GM23338 (cell line): ENCODE data around the gene VENTX. TPM values are rescaled to one million over a fixed set of nuclear protein-coding genes. Genes with fewer than 3 reads are reported as not detected.

Experiments used
- CREB1 ChIP-seq: fragments of 250-450 bp; sonication (Bioruptor Pico); IDR thresholded peaks from 2 replicates; pipeline ENCODE4 v1.5.0; 2020; ENCODE audit warnings: low read depth, mild to moderate bottlenecking, moderate library complexity
- EZH2phosphoT487 ChIP-seq: fragments of 200-600 bp; sonication (generic); IDR thresholded peaks from one replicate; pipeline ENCODE4 v1.8.1; 2018; ENCODE audit warnings: antibody characterized with exemption; ENCODE audit not compliant: unreplicated experiment
- POLR2AphosphoS5 ChIP-seq: IDR thresholded peaks from 2 replicates; pipeline ENCODE4 v1.6.1; 2016; ENCODE audit warnings: antibody characterized with exemption, low read depth
- STAT1 ChIP-seq: IDR thresholded peaks from one replicate; pipeline ENCODE4 v1.6.1; 2016; ENCODE audit warnings: antibody characterized with exemption; ENCODE audit not compliant: unreplicated experiment
- ZNF114 ChIP-seq: fragments of 250-450 bp; sonication (Bioruptor Pico); IDR thresholded peaks from 2 replicates; pipeline ENCODE4 v1.5.0; 2020; ENCODE audit warnings: mild to moderate bottlenecking, moderate library complexity
- ZNF331 ChIP-seq: fragments of 250-450 bp; sonication (Bioruptor Pico); IDR thresholded peaks from 2 replicates; pipeline ENCODE4 v1.5.0; 2020; ENCODE audit warnings: low read depth, mild to moderate bottlenecking, moderate library complexity
- polyA plus RNA-seq: library from polyadenylated mRNA; unstranded; fragments of >200 nt; fragmentation: Nextera tagmentation; extraction: Ambion mirVana; gene quantifications from 2 replicates; pipeline ENCODE4 v1.2.1, GENCODE V29; 2016
- total RNA-seq: library from RNA; depleted of rRNA; stranded (reverse); fragments of >200 nt; shearing (Covaris generic); gene quantifications from 2 replicates; pipeline ENCODE4 v1.2.3, GENCODE V29; 2014
- TF ChIP-seq, protein P1 (sequence below): fragments of 250-450 bp; sonication (Bioruptor Pico); IDR thresholded peaks from 2 replicates; pipeline ENCODE4 v1.5.0; 2020; ENCODE audit warnings: mild to moderate bottlenecking, moderate library complexity
- TF ChIP-seq, protein P2 (sequence below), 2 experiments: fragments of 200-600 bp in 1 of 2; sonication (generic) in 1 of 2; conservative IDR thresholded peaks; 2 replicates each; pipeline versions ENCODE4 v1.5.1 to v1.6.1; 2016 to 2017; ENCODE audit warnings: antibody characterized with exemption in 2 of 2, low read depth in 2 of 2, mild to moderate bottlenecking in 2 of 2, moderate library complexity in 1 of 2
- TF ChIP-seq, protein P3 (sequence below): IDR thresholded peaks from one replicate; pipeline ENCODE4 v1.6.1; 2018; ENCODE audit warnings: antibody characterized with exemption; ENCODE audit not compliant: unreplicated experiment

VENTX gene
- total and polyA plus RNA-seq, 2 experiments from 2014 or later: 4.8 to 8.1 TPM

DNA sequence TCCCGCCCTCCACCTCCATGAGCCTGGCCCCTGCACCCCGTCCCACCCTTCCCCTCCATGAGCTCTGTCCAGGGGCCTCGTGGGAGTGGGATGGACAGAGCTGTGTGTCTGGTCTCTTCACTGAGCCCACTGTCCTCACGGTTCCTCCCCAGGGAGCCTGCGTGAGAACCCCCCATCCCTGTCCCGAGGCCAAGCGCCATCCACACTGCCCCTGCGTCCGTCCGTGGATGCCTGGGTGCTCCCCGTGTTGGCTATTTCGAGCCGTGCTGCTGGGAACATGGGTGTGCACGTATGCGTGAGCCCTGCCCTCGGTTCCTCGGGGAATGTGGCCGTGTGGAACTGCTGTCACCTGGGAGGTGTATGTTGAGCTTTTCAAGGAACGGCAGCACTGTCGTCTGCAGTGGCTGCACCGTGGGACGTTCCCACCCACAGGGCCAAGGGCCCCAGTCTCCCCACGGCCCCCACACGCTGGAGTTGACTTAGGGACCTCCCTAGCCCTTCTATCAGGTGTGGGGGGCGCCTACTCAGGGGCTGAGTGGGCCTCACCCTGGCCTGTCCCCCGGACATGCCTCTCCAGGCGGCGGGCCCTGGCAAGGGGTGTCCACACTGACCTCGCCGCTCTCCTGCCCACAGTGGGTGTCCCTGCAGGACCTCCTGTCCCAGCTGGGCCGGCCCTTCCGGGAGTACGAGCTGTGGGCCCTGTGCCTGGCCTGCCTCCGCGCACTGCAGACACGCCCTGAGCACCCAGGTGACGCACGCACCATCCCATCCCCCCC is 49.6 kb upstream of the VENTX start (continued):
- TF ChIP-seq, protein P1, sequence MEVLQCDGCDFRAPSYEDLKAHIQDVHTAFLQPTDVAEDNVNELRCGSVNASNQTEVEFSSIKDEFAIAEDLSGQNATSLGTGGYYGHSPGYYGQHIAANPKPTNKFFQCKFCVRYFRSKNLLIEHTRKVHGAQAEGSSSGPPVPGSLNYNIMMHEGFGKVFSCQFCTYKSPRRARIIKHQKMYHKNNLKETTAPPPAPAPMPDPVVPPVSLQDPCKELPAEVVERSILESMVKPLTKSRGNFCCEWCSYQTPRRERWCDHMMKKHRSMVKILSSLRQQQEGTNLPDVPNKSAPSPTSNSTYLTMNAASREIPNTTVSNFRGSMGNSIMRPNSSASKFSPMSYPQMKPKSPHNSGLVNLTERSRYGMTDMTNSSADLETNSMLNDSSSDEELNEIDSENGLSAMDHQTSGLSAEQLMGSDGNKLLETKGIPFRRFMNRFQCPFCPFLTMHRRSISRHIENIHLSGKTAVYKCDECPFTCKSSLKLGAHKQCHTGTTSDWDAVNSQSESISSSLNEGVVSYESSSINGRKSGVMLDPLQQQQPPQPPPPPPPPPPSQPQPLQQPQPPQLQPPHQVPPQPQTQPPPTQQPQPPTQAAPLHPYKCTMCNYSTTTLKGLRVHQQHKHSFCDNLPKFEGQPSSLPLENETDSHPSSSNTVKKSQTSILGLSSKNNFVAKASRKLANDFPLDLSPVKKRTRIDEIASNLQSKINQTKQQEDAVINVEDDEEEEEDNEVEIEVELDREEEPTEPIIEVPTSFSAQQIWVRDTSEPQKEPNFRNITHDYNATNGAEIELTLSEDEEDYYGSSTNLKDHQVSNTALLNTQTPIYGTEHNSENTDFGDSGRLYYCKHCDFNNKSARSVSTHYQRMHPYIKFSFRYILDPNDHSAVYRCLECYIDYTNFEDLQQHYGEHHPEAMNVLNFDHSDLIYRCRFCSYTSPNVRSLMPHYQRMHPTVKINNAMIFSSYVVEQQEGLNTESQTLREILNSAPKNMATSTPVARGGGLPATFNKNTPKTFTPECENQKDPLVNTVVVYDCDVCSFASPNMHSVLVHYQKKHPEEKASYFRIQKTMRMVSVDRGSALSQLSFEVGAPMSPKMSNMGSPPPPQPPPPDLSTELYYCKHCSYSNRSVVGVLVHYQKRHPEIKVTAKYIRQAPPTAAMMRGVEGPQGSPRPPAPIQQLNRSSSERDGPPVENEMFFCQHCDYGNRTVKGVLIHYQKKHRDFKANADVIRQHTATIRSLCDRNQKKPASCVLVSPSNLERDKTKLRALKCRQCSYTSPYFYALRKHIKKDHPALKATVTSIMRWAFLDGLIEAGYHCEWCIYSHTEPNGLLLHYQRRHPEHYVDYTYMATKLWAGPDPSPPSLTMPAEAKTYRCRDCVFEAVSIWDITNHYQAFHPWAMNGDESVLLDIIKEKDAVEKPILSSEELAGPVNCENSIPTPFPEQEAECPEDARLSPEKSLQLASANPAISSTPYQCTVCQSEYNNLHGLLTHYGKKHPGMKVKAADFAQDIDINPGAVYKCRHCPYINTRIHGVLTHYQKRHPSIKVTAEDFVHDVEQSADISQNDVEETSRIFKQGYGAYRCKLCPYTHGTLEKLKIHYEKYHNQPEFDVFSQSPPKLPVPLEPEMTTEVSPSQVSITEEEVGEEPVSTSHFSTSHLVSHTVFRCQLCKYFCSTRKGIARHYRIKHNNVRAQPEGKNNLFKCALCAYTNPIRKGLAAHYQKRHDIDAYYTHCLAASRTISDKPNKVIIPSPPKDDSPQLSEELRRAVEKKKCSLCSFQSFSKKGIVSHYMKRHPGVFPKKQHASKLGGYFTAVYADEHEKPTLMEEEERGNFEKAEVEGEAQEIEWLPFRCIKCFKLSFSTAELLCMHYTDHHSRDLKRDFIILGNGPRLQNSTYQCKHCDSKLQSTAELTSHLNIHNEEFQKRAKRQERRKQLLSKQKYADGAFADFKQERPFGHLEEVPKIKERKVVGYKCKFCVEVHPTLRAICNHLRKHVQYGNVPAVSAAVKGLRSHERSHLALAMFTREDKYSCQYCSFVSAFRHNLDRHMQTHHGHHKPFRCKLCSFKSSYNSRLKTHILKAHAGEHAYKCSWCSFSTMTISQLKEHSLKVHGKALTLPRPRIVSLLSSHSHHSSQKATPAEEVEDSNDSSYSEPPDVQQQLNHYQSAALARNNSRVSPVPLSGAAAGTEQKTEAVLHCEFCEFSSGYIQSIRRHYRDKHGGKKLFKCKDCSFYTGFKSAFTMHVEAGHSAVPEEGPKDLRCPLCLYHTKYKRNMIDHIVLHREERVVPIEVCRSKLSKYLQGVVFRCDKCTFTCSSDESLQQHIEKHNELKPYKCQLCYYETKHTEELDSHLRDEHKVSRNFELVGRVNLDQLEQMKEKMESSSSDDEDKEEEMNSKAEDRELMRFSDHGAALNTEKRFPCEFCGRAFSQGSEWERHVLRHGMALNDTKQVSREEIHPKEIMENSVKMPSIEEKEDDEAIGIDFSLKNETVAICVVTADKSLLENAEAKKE (CRISPR knock-in tag): no peak
- no peak for TF ChIP-seq STAT1
- TF ChIP-seq, protein P2, sequence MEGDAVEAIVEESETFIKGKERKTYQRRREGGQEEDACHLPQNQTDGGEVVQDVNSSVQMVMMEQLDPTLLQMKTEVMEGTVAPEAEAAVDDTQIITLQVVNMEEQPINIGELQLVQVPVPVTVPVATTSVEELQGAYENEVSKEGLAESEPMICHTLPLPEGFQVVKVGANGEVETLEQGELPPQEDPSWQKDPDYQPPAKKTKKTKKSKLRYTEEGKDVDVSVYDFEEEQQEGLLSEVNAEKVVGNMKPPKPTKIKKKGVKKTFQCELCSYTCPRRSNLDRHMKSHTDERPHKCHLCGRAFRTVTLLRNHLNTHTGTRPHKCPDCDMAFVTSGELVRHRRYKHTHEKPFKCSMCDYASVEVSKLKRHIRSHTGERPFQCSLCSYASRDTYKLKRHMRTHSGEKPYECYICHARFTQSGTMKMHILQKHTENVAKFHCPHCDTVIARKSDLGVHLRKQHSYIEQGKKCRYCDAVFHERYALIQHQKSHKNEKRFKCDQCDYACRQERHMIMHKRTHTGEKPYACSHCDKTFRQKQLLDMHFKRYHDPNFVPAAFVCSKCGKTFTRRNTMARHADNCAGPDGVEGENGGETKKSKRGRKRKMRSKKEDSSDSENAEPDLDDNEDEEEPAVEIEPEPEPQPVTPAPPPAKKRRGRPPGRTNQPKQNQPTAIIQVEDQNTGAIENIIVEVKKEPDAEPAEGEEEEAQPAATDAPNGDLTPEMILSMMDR (conservative IDR thresholded peaks at IDR 0.05; ENCODE audit: low read depth in 2 of 2): no peak
- TF ChIP-seq POLR2AphosphoS5: no peak
- TF ChIP-seq CREB1 (CRISPR knock-in tag): no peak
- TF ChIP-seq EZH2phosphoT487: no peak
- TF ChIP-seq, protein P3, sequence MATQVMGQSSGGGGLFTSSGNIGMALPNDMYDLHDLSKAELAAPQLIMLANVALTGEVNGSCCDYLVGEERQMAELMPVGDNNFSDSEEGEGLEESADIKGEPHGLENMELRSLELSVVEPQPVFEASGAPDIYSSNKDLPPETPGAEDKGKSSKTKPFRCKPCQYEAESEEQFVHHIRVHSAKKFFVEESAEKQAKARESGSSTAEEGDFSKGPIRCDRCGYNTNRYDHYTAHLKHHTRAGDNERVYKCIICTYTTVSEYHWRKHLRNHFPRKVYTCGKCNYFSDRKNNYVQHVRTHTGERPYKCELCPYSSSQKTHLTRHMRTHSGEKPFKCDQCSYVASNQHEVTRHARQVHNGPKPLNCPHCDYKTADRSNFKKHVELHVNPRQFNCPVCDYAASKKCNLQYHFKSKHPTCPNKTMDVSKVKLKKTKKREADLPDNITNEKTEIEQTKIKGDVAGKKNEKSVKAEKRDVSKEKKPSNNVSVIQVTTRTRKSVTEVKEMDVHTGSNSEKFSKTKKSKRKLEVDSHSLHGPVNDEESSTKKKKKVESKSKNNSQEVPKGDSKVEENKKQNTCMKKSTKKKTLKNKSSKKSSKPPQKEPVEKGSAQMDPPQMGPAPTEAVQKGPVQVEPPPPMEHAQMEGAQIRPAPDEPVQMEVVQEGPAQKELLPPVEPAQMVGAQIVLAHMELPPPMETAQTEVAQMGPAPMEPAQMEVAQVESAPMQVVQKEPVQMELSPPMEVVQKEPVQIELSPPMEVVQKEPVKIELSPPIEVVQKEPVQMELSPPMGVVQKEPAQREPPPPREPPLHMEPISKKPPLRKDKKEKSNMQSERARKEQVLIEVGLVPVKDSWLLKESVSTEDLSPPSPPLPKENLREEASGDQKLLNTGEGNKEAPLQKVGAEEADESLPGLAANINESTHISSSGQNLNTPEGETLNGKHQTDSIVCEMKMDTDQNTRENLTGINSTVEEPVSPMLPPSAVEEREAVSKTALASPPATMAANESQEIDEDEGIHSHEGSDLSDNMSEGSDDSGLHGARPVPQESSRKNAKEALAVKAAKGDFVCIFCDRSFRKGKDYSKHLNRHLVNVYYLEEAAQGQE: no peak
- TF ChIP-seq ZNF114 (CRISPR knock-in tag): no peak
- no peak for TF ChIP-seq ZNF331 (CRISPR knock-in tag)
